HG03378 (cell line): ENCODE data around the gene BBS4.
"Not testable (repeated sequence)": the region's sequence is repeated elsewhere in the genome, so short reads cannot be mapped to it uniquely, and the experiment has no call there.

ENCODE experiments used
- ATAC-seq: cut with Tn5 transposase; IDR thresholded peaks from one replicate; pipeline ENCODE4 v1.9.1; 2021; ENCODE audit warnings: mild to moderate bottlenecking, moderate library complexity; ENCODE audit not compliant: unreplicated experiment

BBS4 gene

DNA sequence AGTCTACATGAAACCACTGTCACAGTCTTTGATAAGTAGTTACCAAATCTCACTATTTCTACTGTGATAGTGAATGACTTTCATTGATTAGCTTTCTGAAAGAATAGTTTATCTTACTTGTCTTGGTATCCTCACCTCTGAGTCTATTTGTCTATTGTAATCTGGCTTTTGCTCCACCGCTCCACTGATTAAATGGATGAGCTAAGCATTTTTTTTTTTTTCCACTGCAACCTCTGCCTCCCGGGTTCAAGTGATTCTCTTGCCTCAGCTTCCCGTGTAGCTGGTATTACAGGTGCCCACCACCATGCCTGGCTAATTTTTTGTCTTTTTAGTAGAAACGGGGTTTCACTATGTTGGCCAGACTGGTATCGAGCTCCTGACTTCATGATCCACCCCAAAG lies 12.9 kb downstream of the BBS4 start:
- no peak for ATAC-seq

DNA sequence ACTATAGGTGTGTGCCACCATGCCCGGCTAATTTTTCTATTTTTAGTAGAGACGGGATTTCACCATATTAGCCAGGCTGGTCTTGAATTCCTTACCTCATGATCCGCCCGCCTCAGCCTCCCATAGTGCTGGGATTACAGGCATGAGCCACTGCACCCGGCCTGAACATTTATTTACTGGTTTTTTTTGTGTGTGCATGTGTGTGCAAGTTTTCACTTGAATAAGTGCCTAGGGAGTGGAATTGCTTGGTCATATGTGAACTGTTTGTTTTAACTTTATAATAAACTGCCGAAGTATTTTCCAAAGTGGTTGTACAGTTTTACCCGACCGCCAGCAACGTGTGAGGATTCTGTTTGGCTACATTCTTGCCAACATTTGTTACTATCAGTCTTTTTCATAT lies 14.1 kb downstream of the BBS4 start:
- no peak for ATAC-seq

DNA sequence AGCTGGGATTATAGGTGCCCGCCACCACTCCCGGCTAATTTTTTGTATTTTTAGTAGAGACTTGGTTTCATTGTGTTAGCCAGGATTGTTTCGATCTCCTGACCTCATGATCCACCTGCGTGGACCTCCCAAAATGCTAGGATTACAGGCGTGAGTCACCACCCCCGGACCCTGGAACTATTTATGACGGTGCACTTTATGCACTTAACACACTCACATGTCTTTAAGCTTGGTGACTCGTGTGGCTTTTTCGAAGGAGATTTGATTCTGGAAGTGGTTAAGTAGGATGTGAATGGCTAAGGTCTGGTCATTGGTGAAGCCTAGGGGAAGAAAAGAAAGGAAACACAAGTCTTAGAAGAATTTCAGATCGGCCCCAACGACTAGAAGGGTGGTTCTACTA lies 20.3 kb downstream of the BBS4 start:
- ATAC-seq = no peak

DNA sequence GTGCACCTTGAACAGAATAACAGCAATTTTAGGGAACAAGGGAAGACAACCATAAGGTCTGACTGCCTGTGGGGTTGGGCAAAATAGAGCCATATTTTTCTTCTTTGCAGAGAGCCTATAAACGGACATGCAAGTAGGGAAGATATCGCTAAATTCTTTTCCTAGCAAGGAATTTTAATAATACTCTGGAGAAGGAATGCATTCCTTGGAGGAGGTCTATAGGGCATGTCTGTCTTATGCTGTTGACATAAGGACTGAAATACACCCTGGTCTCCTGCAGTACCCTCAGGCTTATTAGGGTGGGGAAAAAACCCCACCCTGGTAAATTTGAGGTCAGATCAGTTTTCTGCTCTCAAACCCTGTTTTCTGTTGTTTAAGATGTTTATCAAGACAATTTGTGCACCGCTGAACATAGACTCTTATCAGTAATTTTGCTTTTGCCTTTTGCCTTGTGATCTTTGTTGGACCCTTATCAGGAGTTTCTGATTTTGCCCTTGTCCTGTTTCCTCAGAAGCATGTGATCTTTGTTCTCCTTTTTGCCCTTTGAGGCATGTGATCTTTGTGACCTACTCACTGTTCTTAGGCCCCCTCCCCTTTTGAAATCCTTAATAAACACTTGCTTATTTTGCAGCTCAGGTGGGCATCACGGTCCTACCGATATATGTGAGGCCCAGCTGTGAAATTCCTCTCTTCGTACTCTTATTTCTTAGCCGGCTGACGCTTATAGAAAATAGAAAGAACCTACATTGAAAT lies 22.7 kb downstream of the BBS4 start:
- ATAC-seq = not testable (repeated sequence)

DNA sequence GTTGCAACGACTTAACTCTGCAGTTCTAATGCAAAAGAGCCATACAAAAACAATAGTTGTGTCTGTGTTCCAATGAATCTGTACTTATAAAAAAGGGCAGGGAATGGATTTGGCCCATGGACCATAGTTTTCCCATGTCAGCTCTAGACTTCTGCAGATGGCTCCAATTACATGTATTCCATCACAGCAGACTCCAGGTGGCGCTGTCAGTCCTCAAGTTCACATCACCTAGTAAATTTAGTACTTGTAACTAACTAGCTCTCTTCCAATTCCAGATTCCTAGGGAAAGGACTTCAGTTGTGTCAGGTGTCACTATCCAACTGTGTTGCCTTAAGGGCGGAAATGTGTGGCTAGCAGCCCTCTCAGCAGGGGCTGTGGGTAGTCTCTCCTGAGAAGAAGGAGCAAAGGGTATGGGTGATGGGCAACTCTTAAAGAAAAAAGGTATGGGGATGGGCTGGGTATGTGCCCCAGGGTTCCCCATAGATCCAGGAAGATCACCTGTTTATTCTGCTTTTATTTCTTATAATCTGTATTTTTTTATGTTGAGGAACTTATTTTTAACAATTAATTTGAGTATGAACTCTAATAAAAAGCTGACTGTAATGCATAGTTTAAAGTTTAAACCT lies 36.2 kb downstream of the BBS4 start:
- no peak for ATAC-seq

DNA sequence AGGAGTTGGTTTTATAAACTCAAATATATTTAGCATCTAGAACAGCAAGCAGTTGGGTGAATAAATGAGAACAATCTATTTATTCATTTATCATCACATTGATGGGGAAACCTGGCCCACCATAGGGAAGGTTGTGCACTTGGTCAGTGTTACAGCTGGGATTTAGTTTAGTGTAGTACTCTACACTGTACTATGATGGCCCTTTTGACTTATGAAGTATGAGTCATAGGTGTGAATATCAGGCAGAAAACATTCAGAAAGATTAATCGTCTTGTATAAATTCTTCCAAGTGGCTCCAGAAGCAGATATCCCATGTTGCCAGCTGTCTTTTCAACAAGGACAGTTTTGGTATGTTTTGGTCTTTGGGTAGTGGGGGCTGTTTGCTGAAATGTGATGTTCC lies 38.0 kb downstream of the BBS4 start:
- no peak for ATAC-seq

DNA sequence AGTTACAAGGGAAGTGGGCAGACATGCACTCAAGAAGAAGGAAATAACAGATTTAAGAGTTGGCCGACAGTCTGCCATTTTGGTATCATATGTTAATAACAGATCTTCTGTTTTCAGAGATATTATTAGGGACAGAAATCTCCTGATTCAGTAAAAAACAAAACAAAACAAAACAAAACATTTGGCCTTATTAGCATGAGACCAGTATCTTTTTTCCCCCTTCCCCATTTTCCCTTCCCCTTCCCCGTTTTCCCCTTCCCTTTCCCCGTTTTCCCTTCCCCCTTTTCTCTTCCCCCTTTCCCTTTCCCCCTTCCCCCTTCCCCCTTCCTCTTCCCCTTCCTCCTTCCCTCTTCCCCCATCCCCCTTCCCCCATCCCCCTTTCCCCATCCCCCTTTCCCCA lies 39.4 kb downstream of the BBS4 start:
- ATAC-seq = no peak

DNA sequence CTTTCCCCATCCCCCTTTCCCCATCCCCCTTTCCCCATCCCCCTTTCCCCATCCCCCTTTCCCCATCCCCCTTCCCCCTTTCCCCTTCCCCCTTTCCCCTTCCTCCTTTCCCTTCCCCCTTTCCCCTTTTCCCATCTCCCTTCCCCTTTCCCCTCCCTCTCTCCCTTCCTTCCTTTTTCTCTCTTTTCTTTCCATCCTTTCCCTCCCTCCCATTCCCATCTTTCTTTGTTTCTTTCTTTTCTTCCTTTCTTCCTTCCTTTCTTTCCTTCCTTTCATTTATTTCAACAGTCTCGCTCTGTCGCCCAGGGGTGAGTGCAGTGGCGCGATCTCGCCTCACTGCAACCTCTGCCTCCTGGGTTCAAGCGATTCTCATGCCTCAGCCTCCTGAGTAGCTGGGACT lies 39.8 kb downstream of the BBS4 start:
- ATAC-seq = not testable (repeated sequence)

DNA sequence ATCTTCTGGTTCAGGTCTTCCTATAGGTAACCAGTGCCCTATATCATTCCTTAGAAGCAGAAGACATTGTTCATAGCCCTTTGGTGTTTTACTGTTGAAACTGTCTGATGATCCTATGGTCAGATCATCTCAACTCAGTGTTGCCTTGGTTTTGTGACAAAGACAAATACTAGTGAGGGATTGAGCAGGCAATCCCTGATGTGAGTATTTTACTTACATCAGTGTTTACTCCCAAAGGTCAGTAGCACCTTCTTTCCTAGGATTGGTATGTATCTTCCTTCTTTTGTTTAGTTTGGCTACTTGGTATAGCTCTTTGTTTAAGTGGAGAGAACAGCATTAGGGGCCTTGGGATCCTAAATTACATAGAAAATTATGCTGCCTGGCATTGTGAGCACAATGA lies 41.1 kb downstream of the BBS4 start:
- ATAC-seq = no peak

DNA sequence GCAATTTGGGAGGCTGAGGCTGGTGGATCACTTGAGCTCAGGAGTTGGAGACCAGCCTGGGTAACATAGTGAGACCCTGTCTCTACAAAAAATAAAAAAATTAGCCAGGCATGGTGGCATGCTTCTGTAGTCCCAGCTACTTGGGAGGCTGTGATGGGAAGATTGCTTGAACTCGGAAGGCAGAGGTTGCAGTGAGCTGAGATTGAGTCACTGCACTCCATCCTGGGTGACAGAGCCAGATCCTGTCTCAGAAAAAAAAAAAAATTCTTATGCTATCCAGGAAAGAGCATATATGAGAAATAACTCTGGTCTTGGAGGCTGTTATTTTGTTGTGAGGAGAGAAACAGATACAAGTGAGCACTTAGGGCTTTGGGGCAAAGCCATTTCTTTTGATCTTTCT lies 42.2 kb downstream of the BBS4 start:
- ATAC-seq = not testable (repeated sequence)

DNA sequence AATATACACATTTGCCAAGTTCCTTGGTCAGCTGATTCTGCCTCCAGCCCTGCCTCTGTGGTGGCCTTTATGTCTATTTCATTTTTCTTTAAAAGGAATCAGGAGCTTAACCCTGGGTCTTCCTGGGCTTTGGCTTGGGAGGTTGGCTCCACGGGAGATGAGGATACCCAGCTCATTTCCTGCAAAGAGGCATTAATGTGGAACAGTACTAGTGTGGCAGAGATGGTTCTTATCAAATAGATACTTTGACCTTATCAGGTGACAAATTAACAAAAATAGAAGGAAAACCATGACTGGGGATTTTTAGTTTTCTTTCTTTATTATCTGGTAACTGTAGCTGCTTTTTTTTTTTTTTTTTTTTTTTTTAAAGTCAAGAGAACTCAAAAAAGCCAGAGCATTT lies 42.8 kb downstream of the BBS4 start:
- no peak for ATAC-seq

DNA sequence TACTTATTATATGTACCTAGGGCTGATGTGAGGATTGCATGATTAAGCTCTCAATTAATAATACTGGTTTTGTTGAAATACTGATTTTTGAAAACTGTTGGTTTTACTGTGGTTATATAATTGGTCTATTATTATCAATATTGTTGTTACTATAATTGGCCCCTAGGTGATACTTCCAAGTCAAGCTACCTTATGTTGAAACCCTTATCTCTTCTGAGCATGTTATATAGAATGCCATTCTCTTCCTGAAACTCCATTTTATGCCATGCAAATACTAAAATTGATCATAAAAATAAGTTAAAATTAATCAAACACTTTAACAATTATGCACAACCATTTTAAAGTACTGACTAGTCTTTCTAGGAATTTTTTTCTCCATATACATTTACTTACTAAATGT lies 46.1 kb downstream of the BBS4 start:
- ATAC-seq = no peak

DNA sequence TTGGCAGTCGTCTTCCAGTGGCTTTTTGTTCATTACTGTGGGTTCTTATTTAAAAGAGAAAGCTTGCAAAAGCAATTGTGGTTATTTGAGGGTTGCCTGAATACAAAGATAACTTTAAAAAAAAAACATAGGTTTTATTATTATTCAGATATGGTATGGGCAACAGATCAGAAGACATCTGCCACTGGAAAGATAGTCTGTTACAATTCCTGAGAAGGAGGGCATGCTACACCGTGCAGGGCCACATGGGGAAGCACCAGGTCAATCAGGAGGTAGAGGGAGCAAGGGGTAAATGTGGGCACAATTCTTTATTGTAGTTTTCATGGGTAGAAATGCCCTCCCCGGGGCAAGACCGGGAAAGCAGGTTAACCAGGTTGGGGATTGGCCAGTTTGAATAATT lies 46.5 kb downstream of the BBS4 start:
- no peak for ATAC-seq

DNA sequence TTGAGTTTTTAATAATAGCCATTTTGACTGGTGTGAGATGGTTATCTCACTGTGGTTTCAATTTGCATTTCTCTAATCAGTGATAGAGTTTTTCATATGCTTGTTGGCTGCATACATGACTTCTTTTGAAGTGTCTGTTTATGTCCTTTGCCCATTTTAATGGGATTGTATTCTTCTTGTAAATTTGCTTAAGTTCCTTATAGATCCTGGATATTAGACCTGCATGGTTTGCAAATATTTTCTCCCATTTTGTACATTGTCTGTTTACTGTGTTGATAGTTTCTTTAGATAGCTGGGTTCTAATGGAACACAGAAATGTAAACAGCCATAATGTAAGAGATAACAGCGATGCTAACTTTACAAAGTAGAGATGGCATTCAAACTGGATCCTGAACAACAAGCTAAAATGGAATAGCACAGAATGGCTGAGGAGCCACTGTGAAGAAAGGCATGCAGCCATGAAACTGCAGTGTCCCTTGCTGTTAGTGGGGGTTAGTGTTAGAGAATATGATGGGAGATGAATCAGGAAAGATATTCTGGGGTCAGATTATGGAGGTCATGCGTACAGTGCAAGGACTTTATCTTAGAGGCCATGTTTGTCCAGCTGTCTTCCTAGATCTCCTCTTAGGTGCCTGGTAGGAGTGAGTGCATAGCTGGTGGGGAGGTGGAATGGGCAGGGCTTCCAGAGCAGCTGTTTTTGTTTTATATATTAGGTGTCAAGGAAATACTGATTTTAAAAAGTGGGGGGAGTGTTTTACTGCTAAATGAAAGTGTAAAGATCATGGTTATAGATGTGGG lies 48.1 kb downstream of the BBS4 start:
- ATAC-seq = no peak

DNA sequence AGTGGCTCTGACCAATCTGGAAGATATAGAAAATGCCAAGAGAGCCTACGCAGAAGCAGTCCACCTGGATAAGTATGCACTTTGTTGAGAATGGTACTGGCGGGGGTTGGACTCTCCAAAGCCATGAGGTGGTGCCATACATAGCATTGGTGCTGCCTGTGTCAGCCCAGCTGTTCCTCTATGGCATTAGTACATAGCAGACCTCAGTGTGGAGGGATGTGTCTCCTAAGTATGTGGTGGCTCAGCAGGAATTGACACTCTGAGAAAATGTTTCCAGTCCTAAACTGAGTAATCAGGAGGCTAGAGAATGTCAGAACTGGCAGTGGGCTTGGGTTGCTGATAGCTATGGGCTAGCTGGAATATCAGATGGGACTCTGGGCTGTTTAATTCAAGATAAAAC lies 49.1 kb downstream of the BBS4 start:
- no peak for ATAC-seq

DNA sequence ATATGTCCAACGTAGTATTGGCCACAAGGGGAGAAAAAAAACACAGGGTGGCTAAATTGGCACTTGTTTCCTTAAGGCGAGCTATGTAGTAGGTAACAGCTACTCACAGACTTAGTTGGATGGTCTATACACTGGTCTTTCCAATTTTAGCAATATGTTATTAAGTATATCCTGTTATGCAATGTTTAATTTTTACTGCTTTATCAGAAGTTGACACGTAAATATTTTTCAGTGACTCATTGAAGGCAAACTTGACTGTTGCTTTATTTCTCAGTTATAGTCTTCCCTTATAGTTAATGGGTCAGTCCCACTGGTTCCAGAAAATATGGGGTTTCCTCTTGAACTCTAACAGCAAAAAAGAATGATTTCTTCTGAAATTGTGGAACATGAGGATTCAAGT lies 51.1 kb downstream of the BBS4 start:
- ATAC-seq = no peak

DNA sequence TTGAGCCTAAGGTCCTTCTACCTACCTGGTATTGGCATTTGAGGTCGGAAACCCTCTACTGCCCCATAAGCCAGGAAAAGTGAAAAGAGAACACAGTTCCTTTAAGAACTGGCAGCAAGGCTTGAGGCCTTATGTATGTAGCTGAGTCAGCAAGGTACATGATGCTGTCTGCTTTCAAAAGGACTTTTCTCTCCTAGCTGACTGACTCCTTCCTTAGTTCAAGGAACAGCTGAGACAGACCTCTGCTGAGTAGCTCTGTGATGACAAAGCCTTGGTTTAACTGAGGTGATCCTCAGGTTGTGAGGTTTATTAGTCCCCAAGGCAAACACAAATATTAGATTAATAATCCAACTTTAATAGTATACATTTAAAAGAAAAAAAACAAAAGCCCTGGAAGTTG lies 51.7 kb downstream of the BBS4 start:
- no peak for ATAC-seq

DNA sequence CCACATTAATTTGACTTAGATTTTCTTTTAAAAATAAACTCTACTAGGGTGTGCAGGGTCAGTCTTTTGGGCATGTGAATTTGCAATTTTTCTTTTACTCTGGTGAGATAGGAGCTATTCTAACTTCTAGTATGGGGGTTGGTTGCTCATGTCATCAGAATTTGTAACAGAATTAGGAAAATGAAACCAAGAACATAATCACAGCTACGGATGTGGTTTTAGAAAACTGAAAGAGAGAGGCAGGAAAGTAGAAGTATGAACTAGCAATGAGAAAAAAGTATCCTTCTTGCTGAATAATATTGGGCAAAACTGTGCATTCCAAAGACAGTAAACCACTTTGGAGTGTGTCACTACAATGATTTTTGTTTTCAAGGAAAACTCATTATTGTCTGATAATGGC lies 54.2 kb downstream of the BBS4 start:
- peak; percentile 82 for ATAC-seq

DNA sequence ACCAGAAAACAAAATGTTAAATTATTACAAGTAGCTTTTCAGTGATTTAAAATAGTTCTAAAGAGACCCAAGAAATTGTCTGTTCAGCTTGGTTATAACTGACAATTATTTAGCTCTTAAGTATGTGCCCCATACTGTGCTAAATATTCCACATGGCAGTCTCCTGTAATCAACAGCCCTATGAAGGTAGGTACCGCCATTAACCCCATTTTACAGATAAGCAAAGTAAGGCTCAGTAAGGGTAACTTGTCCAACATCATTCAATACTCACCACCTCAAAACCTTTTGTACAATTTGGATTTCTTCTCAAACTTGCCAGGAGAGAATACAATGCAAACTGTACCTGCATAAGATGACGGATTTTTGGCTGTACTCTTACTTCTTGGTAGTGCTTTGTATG lies 63.7 kb downstream of the BBS4 start:
- no peak for ATAC-seq

DNA sequence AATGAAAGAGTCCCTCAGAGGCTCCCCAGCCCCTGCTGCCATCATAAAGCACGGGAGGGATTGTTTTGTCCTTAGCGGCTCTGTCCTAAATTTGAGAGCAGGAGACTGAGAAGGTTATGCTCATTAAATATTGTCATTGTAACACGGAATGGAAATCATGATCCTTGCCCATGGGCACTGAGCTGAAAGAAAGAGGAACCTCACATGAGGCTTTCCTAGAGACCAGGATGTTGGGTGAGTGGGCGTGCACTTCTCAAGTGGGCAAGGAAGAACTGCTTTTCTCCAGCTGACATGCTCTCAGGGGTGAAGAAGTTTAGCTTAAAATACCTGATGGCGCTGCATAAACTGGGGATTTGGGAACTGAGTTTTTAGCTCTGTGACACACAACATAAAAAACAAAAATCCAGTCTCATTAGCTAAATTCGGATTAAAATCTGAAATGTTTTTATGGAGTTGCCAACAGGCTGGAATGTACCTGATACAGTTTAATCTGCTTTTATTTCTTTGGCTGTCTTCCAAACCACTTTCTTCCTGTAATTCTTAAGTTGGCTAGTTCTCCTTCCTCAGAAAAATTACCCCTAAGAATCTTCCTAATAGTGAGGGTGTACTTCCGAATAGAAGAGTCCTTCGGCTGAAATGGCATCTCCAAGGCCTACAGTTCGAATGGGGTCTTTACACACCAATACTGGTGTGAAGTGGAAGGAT lies 65.9 kb downstream of the BBS4 start:
- ATAC-seq = no peak

DNA sequence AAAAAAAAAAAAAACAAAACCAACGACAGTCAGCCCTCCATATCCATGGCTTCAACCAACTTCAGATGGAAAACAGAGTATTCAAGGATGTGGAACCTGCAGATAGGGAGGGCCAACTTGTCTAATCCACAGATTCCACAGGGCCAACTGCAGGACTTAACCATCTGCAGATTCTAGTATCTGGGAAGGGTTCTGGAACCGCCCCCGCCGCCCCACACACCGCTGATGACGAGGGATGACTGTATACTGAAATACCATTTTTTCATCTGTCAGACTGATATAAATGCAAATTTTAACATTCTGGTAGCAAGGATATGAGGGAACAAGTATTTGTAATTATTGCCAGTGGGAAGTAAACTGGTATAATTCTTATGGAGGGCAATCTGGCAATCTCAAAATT lies 68.1 kb downstream of the BBS4 start:
- no peak for ATAC-seq
